OCI-LY1 (cell line): ENCODE data around the gene RERE.

Experiments
- CTCF ChIP-seq: fragments of 200-600 bp; sonication (generic), shearing (Covaris generic); IDR thresholded peaks from 2 replicates; pipeline ENCODE4 v1.5.1; 2017; ENCODE audit warnings: mild to moderate bottlenecking, antibody characterized with exemption, low read length, moderate library complexity, mixed read lengths
- EZH2 ChIP-seq: fragments of 200-600 bp; sonication (generic), shearing (Covaris generic); IDR thresholded peaks from 2 replicates; pipeline ENCODE4 v1.8.0; 2017; ENCODE audit warnings: borderline replicate concordance, mixed run types, mild to moderate bottlenecking, antibody characterized with exemption, low read length, moderate library complexity, mixed read lengths

DNA sequence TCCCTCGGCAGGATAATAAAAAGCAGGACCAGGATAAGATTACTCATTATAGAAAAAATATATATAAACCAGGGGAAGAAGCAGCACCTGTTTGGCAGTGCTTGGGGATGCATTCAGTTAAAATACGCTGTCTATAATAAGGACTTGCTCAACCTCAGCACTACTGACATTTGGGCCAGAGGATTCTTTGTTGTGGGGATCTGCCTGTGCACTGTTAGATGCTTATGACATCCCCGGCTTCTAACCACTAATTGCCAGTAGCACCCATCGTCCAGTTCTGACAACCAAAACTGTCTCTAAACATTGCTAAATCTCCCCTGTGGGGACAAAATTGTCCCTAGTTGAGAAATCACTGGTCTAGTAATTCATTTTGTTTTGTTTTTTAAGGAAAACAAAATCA is 257.4 kb downstream of the RERE start:
- TF ChIP-seq CTCF (no peak), EZH2 (no peak)
